AG10803 (cell line): Measurements from ENCODE around the gene ZNF76.

ENCODE experiments used
- DNase-seq: peaks from one replicate; pipeline ENCODE4 v3.0.0; 2010; ENCODE audit warnings: low read depth
- H3K4me3 ChIP-seq: 2 replicates; pipeline ENCODE4 v1.5.1; 2011; ENCODE audit warnings: mild to moderate bottlenecking, low read length, control low read depth
- TF ChIP-seq, protein P1 (sequence below): conservative IDR thresholded peaks from 2 replicates; pipeline ENCODE4 v1.5.1; 2011; ENCODE audit warnings: mild to moderate bottlenecking, low read length, control low read depth, inconsistent platforms

Gene ZNF76

DNA sequence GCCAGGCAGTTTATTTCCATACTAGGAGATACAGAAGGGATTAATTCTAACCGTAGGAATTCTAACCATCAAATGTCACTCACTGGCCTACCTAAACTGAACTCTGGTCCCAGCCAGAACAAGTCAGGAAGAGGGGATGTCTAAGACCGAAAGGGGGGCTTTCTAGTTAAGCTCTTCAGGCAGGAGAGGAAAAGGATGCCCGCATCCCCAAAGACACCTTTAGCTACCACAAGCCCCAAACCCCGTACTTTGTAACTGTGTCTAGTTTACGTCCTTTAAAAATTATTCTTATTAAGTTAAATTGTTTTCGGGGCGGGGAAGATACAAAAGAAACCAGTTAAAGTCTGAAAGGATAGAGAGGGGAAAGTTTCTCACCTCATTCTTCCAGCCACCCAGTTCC lies 1.2 kb upstream of the ZNF76 start:
- DNase-seq = no peak
- TF ChIP-seq, protein P1, sequence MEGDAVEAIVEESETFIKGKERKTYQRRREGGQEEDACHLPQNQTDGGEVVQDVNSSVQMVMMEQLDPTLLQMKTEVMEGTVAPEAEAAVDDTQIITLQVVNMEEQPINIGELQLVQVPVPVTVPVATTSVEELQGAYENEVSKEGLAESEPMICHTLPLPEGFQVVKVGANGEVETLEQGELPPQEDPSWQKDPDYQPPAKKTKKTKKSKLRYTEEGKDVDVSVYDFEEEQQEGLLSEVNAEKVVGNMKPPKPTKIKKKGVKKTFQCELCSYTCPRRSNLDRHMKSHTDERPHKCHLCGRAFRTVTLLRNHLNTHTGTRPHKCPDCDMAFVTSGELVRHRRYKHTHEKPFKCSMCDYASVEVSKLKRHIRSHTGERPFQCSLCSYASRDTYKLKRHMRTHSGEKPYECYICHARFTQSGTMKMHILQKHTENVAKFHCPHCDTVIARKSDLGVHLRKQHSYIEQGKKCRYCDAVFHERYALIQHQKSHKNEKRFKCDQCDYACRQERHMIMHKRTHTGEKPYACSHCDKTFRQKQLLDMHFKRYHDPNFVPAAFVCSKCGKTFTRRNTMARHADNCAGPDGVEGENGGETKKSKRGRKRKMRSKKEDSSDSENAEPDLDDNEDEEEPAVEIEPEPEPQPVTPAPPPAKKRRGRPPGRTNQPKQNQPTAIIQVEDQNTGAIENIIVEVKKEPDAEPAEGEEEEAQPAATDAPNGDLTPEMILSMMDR = no peak
- peak overlapping the region; percentile 98 for H3K4me3 ChIP-seq

- TF ChIP-seq, protein P1 = peak; percentile 29
- no peak for DNase-seq
Observed at GRCh38 chr6:35258858-35259193, 709 bp upstream of the ZNF76 start.

GRCh38 chr6:35259948-35260590 lies 534 bp downstream of the ZNF76 start:
- peak overlapping the region; percentile 98 for H3K4me3 ChIP-seq
- peak; percentile 25 for DNase-seq

More at GRCh38 chr6:35258858-35259193, 709 bp upstream of the ZNF76 start:
- H3K4me3 ChIP-seq = peak overlapping the region; percentile 98

DNA sequence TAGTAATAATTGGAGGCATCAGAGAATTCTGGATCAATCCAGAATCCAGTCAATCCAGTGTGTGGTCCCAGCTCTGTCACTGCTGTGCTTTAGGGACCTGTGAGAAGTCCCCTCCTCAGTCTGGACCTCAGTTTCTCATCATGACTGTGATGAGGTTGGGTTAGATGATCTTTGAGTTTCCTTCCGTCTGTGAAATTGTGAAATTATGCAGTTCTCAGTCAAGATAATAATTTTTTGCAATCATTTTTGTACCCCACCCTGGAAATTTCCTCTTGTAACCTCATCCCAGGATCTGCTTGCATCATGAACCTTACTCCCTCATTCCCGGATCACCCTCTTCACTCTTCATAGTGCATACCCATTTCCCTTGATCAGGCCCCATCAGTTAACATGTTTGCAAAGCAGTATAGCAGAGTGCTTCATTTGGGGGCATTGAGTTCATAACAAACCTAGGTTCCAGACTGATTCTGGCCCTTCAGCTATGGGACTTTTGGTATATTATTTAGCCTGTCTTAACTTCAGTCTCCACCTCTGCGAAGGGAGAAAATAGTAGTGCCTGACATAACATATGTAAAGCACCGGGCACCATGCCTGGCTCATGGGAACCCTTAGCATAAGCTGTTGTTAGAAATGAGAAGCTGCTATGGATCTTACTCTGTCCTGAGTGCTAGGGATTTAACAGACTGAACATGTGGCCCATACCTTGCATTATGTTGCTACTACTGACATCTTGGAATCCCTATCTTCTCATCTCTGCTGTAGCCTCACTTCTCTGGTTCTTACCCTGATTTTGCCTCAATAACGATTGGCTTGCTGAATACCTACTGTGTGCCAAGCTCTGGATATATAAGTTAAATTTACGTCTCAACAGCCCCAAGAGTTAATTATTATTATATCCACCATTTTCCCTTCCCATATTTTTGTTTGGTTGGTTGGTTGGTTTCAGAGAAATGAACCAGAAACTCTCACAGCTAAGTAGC lies 1.3 kb downstream of the ZNF76 start:
- no peak for DNase-seq
- TF ChIP-seq, protein P1 = no peak
- peak overlapping the region; percentile 98 for H3K4me3 ChIP-seq

More at GRCh38 chr6:35259948-35260590, 534 bp downstream of the ZNF76 start:
- TF ChIP-seq, protein P1 = no peak

- TF ChIP-seq, protein P1 = no peak
- peak; percentile 62 for DNase-seq
- no peak overlapping the region for H3K4me3 ChIP-seq
Observed at GRCh38 chr6:35262596-35262995, 3.1 kb downstream of the ZNF76 start.

GRCh38 chr6:35264550-35265274 lies 5.2 kb downstream of the ZNF76 start:
- DNase-seq = no peak
- H3K4me3 ChIP-seq = no peak overlapping the region
- TF ChIP-seq, protein P1 = no peak
